Neural progenitor cell (in vitro differentiated cells): Measurements from ENCODE around the gene ALKAL2. TPM values are rescaled to one million over a fixed set of nuclear protein-coding genes. Genes with fewer than 3 reads are reported as not detected.
"Not testable (repeated sequence)": the region's sequence is repeated elsewhere in the genome, so short reads cannot be mapped to it uniquely, and the experiment has no call there.

Experiments used
- DNase-seq: peaks from one replicate; pipeline ENCODE4 v3.0.0-alpha.2; 2016; ENCODE audit warnings: low spot score
- H2AFZ ChIP-seq: fragments of 200-600 bp; sonication (generic); replicated peaks from 2 replicates; pipeline ENCODE4 v1.6.1; 2016; ENCODE audit warnings: antibody characterized with exemption
- H3F3A ChIP-seq: fragments of 200-600 bp; sonication (generic); 2 replicates; pipeline ENCODE4 v1.6.1; 2016; ENCODE audit warnings: antibody characterized with exemption, low read depth
- H3K27ac ChIP-seq: fragments of 200-600 bp; sonication (generic); 2 replicates; pipeline ENCODE4 v1.5.1; 2016; ENCODE audit warnings: mild to moderate bottlenecking
- H3K27me3 ChIP-seq: fragments of 200-600 bp; sonication (generic); 2 replicates; pipeline ENCODE4 v1.6.1; 2016; ENCODE audit warnings: mild to moderate bottlenecking, moderate library complexity
- H3K36me3 ChIP-seq: fragments of 200-600 bp; sonication (generic); 2 replicates; pipeline ENCODE4 v1.5.1; 2016
- H3K4me1 ChIP-seq: fragments of 200-600 bp; sonication (generic); 2 replicates; pipeline ENCODE4 v1.6.1; 2016; ENCODE audit warnings: mixed run types
- H3K4me2 ChIP-seq: fragments of 200-600 bp; sonication (generic); 2 replicates; pipeline ENCODE4 v1.6.1; 2016
- H3K4me3 ChIP-seq: fragments of 200-600 bp; sonication (generic); 2 replicates; pipeline ENCODE4 v1.5.1; 2016
- H3K79me2 ChIP-seq: fragments of 200-600 bp; sonication (generic); 2 replicates; pipeline ENCODE4 v1.6.1; 2016; ENCODE audit warnings: low read depth
- H3K9ac ChIP-seq: fragments of 200-600 bp; sonication (generic); 2 replicates; pipeline ENCODE4 v1.6.1; 2016
- H3K9me3 ChIP-seq: fragments of 200-600 bp; sonication (generic); 2 replicates; pipeline ENCODE4 v1.5.1; 2016; ENCODE audit warnings: low read depth
- H4K20me1 ChIP-seq: fragments of 200-600 bp; sonication (generic); 2 replicates; pipeline ENCODE4 v1.6.1; 2016; ENCODE audit warnings: low read depth
- H3K27ac Mint-ChIP-seq: 3 replicates; pipeline ENCODE4 v1.8.0; 2021; ENCODE audit warnings: mixed read lengths
- H3K27me3 Mint-ChIP-seq: 2 replicates; pipeline ENCODE4 v1.8.0; 2022; ENCODE audit warnings: low read depth, mild to moderate bottlenecking, inconsistent platforms, moderate library complexity, mixed read lengths; ENCODE audit not compliant: insufficient read depth
- H3K36me3 Mint-ChIP-seq: 3 replicates; pipeline ENCODE4 v1.8.0; 2021; ENCODE audit warnings: mixed read lengths
- H3K4me1 Mint-ChIP-seq: 3 replicates; pipeline ENCODE4 v1.8.0; 2021; ENCODE audit warnings: mixed read lengths
- H3K4me3 Mint-ChIP-seq: 3 replicates; pipeline ENCODE4 v1.8.0; 2021; ENCODE audit warnings: mild to moderate bottlenecking, moderate library complexity, mixed read lengths
- H3K9me3 Mint-ChIP-seq: 3 replicates; pipeline ENCODE4 v1.8.0; 2020; ENCODE audit warnings: mixed read lengths
- EZH2 ChIP-seq: fragments of 200-600 bp; sonication (generic); IDR thresholded peaks from 2 replicates; pipeline ENCODE4 v1.6.1; 2017; ENCODE audit warnings: antibody characterized with exemption, mild to moderate bottlenecking, moderate library complexity
- EZH2phosphoT487 ChIP-seq: fragments of 200-600 bp; sonication (generic); IDR thresholded peaks from 2 replicates; pipeline ENCODE4 v1.6.1; 2017; ENCODE audit warnings: antibody characterized with exemption
- total RNA-seq: library from RNA; depleted of rRNA; stranded (reverse); fragments of >200 nt; gene quantifications from 2 replicates; pipeline ENCODE4 v1.2.3, GENCODE V29; 2015; ENCODE audit warnings: low replicate concordance
- TF ChIP-seq, protein P1 (sequence below): fragments of 200-600 bp; sonication (generic); IDR thresholded peaks from 2 replicates; pipeline ENCODE4 v1.5.1; 2017; ENCODE audit warnings: antibody characterized with exemption, mild to moderate bottlenecking

The ALKAL2 gene
- total RNA-seq, 1 donor from 2014 or later: not detected

GRCh38 chr2:316381-316780 is 28.5 kb upstream of the ALKAL2 start:
- no peak for TF ChIP-seq EZH2phosphoT487
- TF ChIP-seq, protein P1, sequence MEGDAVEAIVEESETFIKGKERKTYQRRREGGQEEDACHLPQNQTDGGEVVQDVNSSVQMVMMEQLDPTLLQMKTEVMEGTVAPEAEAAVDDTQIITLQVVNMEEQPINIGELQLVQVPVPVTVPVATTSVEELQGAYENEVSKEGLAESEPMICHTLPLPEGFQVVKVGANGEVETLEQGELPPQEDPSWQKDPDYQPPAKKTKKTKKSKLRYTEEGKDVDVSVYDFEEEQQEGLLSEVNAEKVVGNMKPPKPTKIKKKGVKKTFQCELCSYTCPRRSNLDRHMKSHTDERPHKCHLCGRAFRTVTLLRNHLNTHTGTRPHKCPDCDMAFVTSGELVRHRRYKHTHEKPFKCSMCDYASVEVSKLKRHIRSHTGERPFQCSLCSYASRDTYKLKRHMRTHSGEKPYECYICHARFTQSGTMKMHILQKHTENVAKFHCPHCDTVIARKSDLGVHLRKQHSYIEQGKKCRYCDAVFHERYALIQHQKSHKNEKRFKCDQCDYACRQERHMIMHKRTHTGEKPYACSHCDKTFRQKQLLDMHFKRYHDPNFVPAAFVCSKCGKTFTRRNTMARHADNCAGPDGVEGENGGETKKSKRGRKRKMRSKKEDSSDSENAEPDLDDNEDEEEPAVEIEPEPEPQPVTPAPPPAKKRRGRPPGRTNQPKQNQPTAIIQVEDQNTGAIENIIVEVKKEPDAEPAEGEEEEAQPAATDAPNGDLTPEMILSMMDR: no peak
- TF ChIP-seq EZH2: no peak
- Histone ChIP-seq H2AFZ (no peak overlapping the region), H3K4me3 (no peak overlapping the region), H3K27me3 (no peaks in the 10 kb centered on the region), H3K4me2 (no peak overlapping the region), H3K27ac (no peak overlapping the region), H3K9ac (no peak overlapping the region), H4K20me1 (no peaks in the 10 kb centered on the region), H3K4me1 (peaks cover 14% of the 10 kb centered on the region), H3K9me3 (no peaks in the 10 kb centered on the region), H3K36me3 (no peaks in the 10 kb centered on the region), H3K79me2 (no peaks in the 10 kb centered on the region), H3F3A (peaks cover 9% of the 10 kb centered on the region)
- H3K4me1 Mint-ChIP-seq: peaks cover 79% of the 10 kb centered on the region
- H3K36me3 Mint-ChIP-seq: peaks cover 8% of the 10 kb centered on the region
- H3K4me3 Mint-ChIP-seq: peak overlapping the region; percentile 35
- peaks cover 20% of the 10 kb centered on the region for H3K9me3 Mint-ChIP-seq
- DNase-seq: no peak
- H3K27ac Mint-ChIP-seq: peak overlapping the region; percentile 39
- peaks cover 24% of the 10 kb centered on the region for H3K27me3 Mint-ChIP-seq

DNA sequence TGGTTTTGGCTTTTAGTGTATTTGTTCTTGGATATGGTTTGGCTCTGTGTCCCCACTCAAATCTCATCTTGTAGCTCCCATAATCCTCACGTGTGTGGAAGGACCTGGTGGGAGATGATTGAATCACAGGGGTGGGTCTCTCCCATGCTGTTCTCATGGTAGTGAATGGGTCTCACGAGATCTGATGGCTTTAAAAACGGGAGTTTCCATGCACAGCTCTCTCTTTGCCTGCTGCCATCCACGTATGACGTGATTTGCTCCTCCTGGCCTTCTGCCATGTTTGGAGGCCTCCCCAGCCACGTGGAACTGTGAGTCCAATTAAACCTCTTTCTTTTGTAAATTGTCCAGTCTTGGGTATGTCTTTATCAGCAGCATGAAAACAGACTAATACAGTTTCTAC is 28.0 kb upstream of the ALKAL2 start:
- H3K36me3 Mint-ChIP-seq, H3K27me3 ChIP-seq, H3F3A ChIP-seq, H3K4me3 ChIP-seq, H3K4me2 ChIP-seq, DNase-seq, H2AFZ ChIP-seq, H3K9ac ChIP-seq, H3K36me3 ChIP-seq, H4K20me1 ChIP-seq, H3K9me3 ChIP-seq, H3K79me2 ChIP-seq, H3K27ac ChIP-seq: not testable (repeated sequence)
- H3K4me3 Mint-ChIP-seq: peak overlapping the region; percentile 35
- peaks cover 17% of the 10 kb centered on the region for H3K9me3 Mint-ChIP-seq
- peak overlapping the region; percentile 39 for H3K27ac Mint-ChIP-seq
- H3K27me3 Mint-ChIP-seq: peaks cover 24% of the 10 kb centered on the region
- peaks cover 84% of the 10 kb centered on the region for H3K4me1 Mint-ChIP-seq
- peaks cover 15% of the 10 kb centered on the region for H3K4me1 ChIP-seq

GRCh38 chr2:314561-315336 is 26.9 kb upstream of the ALKAL2 start:
- Histone ChIP-seq H3K4me3 (no peak overlapping the region), H3K9me3 (no peaks in the 10 kb centered on the region), H3K36me3 (no peaks in the 10 kb centered on the region), H3K9ac (no peak overlapping the region), H3K27ac (no peak overlapping the region), H4K20me1 (no peaks in the 10 kb centered on the region), H3K4me2 (no peak overlapping the region), H3F3A (peaks cover 17% of the 10 kb centered on the region), H3K79me2 (no peaks in the 10 kb centered on the region), H3K27me3 (no peaks in the 10 kb centered on the region), H2AFZ (no peak overlapping the region), H3K4me1 (peaks cover 27% of the 10 kb centered on the region)
- Mint-ChIP-seq H3K4me3 (peak overlapping the region; percentile 38), H3K27ac (peak overlapping the region; percentile 78), H3K36me3 (peaks cover 8% of the 10 kb centered on the region), H3K27me3 (peaks cover 27% of the 10 kb centered on the region), H3K4me1 (peaks cover 91% of the 10 kb centered on the region), H3K9me3 (peaks cover 15% of the 10 kb centered on the region)
- no peak for DNase-seq
- TF ChIP-seq, protein P1: no peak
- TF ChIP-seq EZH2phosphoT487 (no peak), EZH2 (no peak)

- Histone ChIP-seq H3K27ac (no peak overlapping the region), H2AFZ (no peak overlapping the region), H3F3A (peaks cover 21% of the 10 kb centered on the region), H3K79me2 (no peaks in the 10 kb centered on the region), H3K9me3 (no peaks in the 10 kb centered on the region), H4K20me1 (no peaks in the 10 kb centered on the region), H3K4me2 (no peak overlapping the region), H3K4me1 (peaks cover 34% of the 10 kb centered on the region), H3K27me3 (no peaks in the 10 kb centered on the region), H3K36me3 (no peaks in the 10 kb centered on the region), H3K9ac (no peak overlapping the region), H3K4me3 (no peak overlapping the region)
- TF ChIP-seq EZH2phosphoT487 (no peak), EZH2 (no peak)
- TF ChIP-seq, protein P1: no peak
- no peak for DNase-seq
- Mint-ChIP-seq H3K27ac (peak overlapping the region; percentile 57), H3K27me3 (peaks cover 26% of the 10 kb centered on the region), H3K36me3 (peaks cover 5% of the 10 kb centered on the region), H3K4me3 (peak overlapping the region; percentile 38), H3K4me1 (peaks cover 95% of the 10 kb centered on the region), H3K9me3 (peaks cover 13% of the 10 kb centered on the region)
Observed at GRCh38 chr2:313991-314390, 26.1 kb upstream of the ALKAL2 start.
